Lung (tissue), 12 donors: ENCODE data around the gene ZNF2. TPM values are rescaled to one million over a fixed set of nuclear protein-coding genes. Genes with fewer than 3 reads are reported as not detected.

Experiments used
- ATAC-seq: fragments of 200-7000 bp; cut with Tn5 transposase; one replicate; pipeline ENCODE4 v1.9.1; 2020; ENCODE audit warnings: moderate number of reproducible peaks; ENCODE audit not compliant: insufficient read depth, low FRiP score
- DNase-seq, 3 donors: peaks; one replicate each; pipeline ENCODE4 v3.0.0-alpha.2; 2013 to 2017
- H3K27ac ChIP-seq, 2 donors: one replicate each; pipeline ENCODE4 v1.5.1; 2013; ENCODE audit warnings: mild to moderate bottlenecking in 2 of 2, moderate library complexity in 2 of 2, control low read depth in 1 of 2, inconsistent platforms in 1 of 2, low read depth in 1 of 2, low read length in 1 of 2
- H3K27me3 ChIP-seq, 3 donors: one replicate each; pipeline ENCODE4 v1.5.1; 2013; ENCODE audit warnings: low read length in 2 of 3; ENCODE audit not compliant: control insufficient read depth in 3 of 3, insufficient read depth in 3 of 3
- H3K36me3 ChIP-seq, 4 donors: one replicate each; pipeline ENCODE4 v1.5.1; 2013; ENCODE audit warnings: low read length in 4 of 4, mild to moderate bottlenecking in 1 of 4, moderate library complexity in 1 of 4; ENCODE audit not compliant: control insufficient read depth in 4 of 4, insufficient read depth in 4 of 4
- H3K4me1 ChIP-seq, 5 donors: one replicate each; pipeline ENCODE4 v1.5.1; 2013; ENCODE audit warnings: low read length in 5 of 5, mild to moderate bottlenecking in 2 of 5, moderate library complexity in 1 of 5; ENCODE audit not compliant: control insufficient read depth in 5 of 5, insufficient read depth in 5 of 5
- H3K4me3 ChIP-seq: one replicate; pipeline ENCODE4 v1.5.1; 2013; ENCODE audit warnings: mild to moderate bottlenecking, control low read depth, moderate library complexity
- H3K9ac ChIP-seq, 2 donors: one replicate each; pipeline ENCODE4 v1.5.1; 2013; ENCODE audit warnings: low read length in 2 of 2, control low read depth in 1 of 2; ENCODE audit not compliant: insufficient read depth in 1 of 2
- H3K9me3 ChIP-seq, 4 donors: one replicate each; pipeline ENCODE4 v1.5.1; 2013; ENCODE audit warnings: low read length in 3 of 4, mild to moderate bottlenecking in 1 of 4, moderate library complexity in 1 of 4; ENCODE audit not compliant: control insufficient read depth in 4 of 4, insufficient read depth in 3 of 4
- WGBS, 2 donors: extraction: QIAGEN DNeasy Blood & Tissue Kit; methylation state at CpG; one replicate each; pipeline ENCODE4 v1.1.7; 2013; 5-methylcytosine and 5-hydroxymethylcytosine counted together
- polyA plus RNA-seq, 2 donors: library from polyadenylated mRNA; stranded (reverse); fragments of 200-250 nt; gene quantifications; one replicate each; pipeline ENCODE4 v1.2.1, GENCODE V29; 2013
- total RNA-seq, 2 donors: library from RNA; depleted of rRNA in 1 of 2; stranded (reverse); fragments of >200 nt in 1 of 2; gene quantifications; one replicate each; pipeline ENCODE4 v1.2.1, GENCODE V29; 2014 to 2021
- TF ChIP-seq, protein P1 (sequence below): IDR thresholded peaks from 2 replicates; pipeline ENCODE4 v1.5.1; 2012; ENCODE audit warnings: mild to moderate bottlenecking; ENCODE audit errors: control extremely low read depth, extremely low read depth
- donor health status: control.
- donor health status: control.
- donor health status: Bipolar disorder and iron deficiency.
- donor health status: healthy.
- donor health status: DM: yes; HTN: yes; CAD: no.

The ZNF2 gene
- total and polyA plus RNA-seq, 4 donors: 1.8 to 4.7 (median 3.1) TPM

DNA sequence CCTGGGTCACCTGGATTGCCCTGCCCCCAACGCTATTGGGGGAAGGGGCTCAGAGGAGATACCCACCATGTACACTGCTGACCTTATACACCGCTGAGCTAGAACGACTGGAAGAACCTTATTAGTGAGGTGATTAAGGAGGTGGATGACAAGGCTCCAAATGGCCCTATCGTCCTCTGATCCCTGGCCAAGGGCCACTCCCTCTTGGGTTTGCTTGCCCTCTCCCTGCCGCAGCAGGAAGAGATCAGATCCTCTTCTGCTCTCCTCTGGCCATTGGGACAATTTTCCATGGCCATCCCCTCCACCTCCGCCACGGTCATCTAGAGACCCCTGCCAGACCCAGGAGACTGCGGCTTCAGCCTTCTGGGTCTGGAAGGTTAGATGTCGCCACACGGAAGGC lies 7.2 kb upstream of the ZNF2 start:
- peaks cover 0 to 15% (median 0%) of the 10 kb centered on the region in 5 donors for H3K4me1 ChIP-seq
- H3K9ac ChIP-seq: peak overlapping the region; percentile 45 to 63
- DNase-seq (peak in 1 of 3 donors; percentile 11), ATAC-seq (no peak)
- peaks cover 0 to 12% (median 9%) of the 10 kb centered on the region in 4 donors for H3K9me3 ChIP-seq
- no peak overlapping the region for H3K27ac ChIP-seq
- WGBS, 2 donors: 56 to 71% methylated on average over 10 of the region's 10 CpGs
- no peak overlapping the region for H3K4me3 ChIP-seq
- peaks cover 8 to 37% (median 22%) of the 10 kb centered on the region in 4 donors for H3K36me3 ChIP-seq
- TF ChIP-seq, protein P1, sequence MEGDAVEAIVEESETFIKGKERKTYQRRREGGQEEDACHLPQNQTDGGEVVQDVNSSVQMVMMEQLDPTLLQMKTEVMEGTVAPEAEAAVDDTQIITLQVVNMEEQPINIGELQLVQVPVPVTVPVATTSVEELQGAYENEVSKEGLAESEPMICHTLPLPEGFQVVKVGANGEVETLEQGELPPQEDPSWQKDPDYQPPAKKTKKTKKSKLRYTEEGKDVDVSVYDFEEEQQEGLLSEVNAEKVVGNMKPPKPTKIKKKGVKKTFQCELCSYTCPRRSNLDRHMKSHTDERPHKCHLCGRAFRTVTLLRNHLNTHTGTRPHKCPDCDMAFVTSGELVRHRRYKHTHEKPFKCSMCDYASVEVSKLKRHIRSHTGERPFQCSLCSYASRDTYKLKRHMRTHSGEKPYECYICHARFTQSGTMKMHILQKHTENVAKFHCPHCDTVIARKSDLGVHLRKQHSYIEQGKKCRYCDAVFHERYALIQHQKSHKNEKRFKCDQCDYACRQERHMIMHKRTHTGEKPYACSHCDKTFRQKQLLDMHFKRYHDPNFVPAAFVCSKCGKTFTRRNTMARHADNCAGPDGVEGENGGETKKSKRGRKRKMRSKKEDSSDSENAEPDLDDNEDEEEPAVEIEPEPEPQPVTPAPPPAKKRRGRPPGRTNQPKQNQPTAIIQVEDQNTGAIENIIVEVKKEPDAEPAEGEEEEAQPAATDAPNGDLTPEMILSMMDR: no peak
- no peaks in the 10 kb centered on the region for H3K27me3 ChIP-seq

DNA sequence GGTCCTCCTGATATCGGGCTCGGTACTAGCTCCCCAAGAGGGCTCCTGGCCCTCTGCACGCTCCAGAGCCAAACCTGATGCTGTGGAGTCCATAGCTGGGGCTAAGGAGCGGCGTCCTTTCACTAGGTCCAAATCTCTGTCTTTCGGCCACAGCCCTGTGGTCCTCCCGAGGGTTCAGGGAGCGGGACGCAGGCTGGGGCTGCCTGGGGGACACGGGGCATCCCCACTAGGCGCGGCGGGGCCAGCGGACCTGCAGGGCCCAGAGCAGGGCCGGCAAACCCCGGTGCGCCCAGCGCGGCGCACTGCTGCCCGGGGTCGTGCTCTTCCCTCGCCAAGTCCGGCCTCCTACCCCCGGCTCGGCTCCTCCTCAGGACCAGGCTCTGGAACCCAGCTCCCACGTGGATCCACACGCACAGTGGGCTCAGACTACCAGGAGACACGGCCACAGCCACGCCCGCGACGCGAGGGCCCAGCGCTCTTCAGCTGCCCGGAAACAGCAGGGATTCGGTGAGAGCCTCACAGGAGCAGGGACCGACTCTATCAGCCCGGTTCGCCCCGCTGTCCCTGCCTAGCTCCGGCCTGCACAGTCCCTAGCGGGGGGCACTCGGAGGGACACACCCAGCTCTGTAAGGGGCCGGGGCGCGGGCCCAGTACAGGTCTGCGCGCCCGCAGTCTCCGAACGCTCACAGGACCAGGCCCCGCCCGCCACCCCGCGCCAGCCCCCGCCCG lies 6.6 kb upstream of the ZNF2 start:
- WGBS, 2 donors: 1 to 2% methylated on average over 50 to 58 of the region's 58 CpGs
- H3K27me3 ChIP-seq: no peaks in the 10 kb centered on the region
- H3K4me1 ChIP-seq: peaks cover 0 to 15% (median 4%) of the 10 kb centered on the region in 5 donors
- H3K9ac ChIP-seq: peak overlapping the region; percentile 45 to 63
- H3K36me3 ChIP-seq: peaks cover 6 to 30% (median 18%) of the 10 kb centered on the region in 4 donors
- peak overlapping the region; percentile 73 to 90 for H3K27ac ChIP-seq
- DNase-seq (peak; percentile 50 to 57 (median 54)), ATAC-seq (peak; percentile 72)
- TF ChIP-seq, protein P1: no peak
- H3K4me3 ChIP-seq: peak overlapping the region; percentile 66
- H3K9me3 ChIP-seq: peaks cover 0 to 11% (median 8%) of the 10 kb centered on the region in 4 donors

DNA sequence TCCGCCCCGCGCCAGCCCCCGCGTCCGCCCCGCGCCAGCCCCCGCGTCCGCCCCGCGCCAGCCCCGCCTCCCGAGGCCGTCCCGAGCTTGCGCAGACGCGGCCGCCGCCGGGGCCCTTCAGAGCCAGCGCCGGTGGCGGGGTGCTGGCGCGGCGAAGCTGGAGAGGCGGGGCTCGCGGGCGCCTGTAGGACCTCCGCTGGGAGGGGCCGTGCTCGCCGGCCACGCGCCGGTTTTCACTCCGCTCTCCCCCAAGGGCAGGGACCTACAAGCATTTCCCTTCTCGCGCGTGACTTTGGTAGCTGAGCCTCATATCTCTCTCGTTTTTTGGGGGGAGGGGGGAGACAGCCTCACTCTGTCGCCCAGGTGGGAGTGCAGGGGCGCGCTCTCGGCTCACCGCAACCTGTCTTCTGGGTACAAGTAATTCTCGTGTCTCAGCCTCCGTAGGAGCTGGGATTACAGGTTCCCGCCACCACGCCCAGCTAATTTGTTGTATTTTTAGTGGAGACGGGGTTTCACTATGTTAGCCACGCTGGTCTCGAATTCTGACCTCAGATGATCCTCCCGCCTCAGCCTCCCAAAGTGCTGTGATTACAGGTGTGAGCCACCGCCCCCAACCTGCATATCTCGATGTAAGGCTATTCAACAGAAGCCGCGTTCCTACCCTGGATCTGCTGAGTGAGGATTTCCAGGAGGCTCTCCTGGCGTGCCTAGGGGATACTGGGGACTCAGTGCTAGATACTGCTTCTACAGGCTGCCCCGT lies 5.7 kb upstream of the ZNF2 start, which contains the start of gene ZNF514:
ZNF514 (minus strand) TSS at position 159 of the 760 bp plus-strand sequence. CDS start 6,595 bp downstream, outside the sequence.
- peak within 1 kb of the TSS; percentile 73 to 90 for H3K27ac ChIP-seq
- ATAC-seq: peak; percentile 87
- H3K4me1 ChIP-seq: peaks cover 0 to 24% (median 10%) of the 10 kb centered on the region in 5 donors
- H3K9ac ChIP-seq: peak within 1 kb of the TSS; percentile 45 to 63
- WGBS, 2 donors: 11 to 15% methylated on average over 44 to 63 of the region's 64 CpGs
- peak; percentile 69 to 87 (median 75) for DNase-seq
- peak within 1 kb of the TSS; percentile 66 for H3K4me3 ChIP-seq
- H3K36me3 ChIP-seq: peaks cover 4 to 22% (median 14%) of the 10 kb centered on the region in 4 donors
- H3K27me3 ChIP-seq: no peaks in the 10 kb centered on the region
- peaks cover 0 to 8% (median 5%) of the 10 kb centered on the region in 4 donors for H3K9me3 ChIP-seq
- TF ChIP-seq, protein P1: no peak
